GM12891 (cell line): ENCODE measurements around the gene FOXL2NB.

ENCODE experiments used
- DNase-seq: peaks from one replicate; pipeline ENCODE4 v3.0.0; 2011; ENCODE audit warnings: low spot score; ENCODE audit not compliant: insufficient read length
- FAIRE-seq: peaks from 2 replicates; lab custom pipeline; 2011; peaks lifted over from hg19 to GRCh38; lab: Jason Lieb, UNC
- PAX5 ChIP-seq: IDR thresholded peaks from 2 replicates; pipeline ENCODE4 v1.6.1; 2011; ENCODE audit warnings: low read length, moderate library complexity, mild to moderate bottlenecking; ENCODE audit not compliant: insufficient read depth, severe bottlenecking
- POLR2A ChIP-seq: IDR thresholded peaks from 2 replicates; pipeline ENCODE4 v1.6.1; 2011; ENCODE audit warnings: low read depth, low read length, control low read depth
- POLR2AphosphoS5 ChIP-seq: IDR thresholded peaks from 2 replicates; pipeline ENCODE4 v1.6.1; 2011; ENCODE audit warnings: low read depth, low read length, control low read depth
- POU2F2 ChIP-seq: IDR thresholded peaks from 2 replicates; pipeline ENCODE4 v1.6.1; 2011; ENCODE audit warnings: low read depth, mild to moderate bottlenecking, control low read depth, low read length, moderate library complexity
- SPI1 ChIP-seq: IDR thresholded peaks from 2 replicates; pipeline ENCODE4 v1.6.1; 2011; ENCODE audit warnings: low read depth, low read length, control low read depth
- TAF1 ChIP-seq: IDR thresholded peaks from 2 replicates; pipeline ENCODE4 v1.6.1; 2011; ENCODE audit warnings: low read depth, low read length, control low read depth

FOXL2NB gene

GRCh38 chr3:138987181-138987580, 40.2 kb downstream of the FOXL2NB start:
- TF ChIP-seq POLR2AphosphoS5 = no peak
- no peak for TF ChIP-seq POU2F2
- TF ChIP-seq PAX5 = no peak
- no peak for TF ChIP-seq SPI1
- no peak for TF ChIP-seq TAF1
- TF ChIP-seq POLR2A = no peak
- FAIRE-seq (no peak), DNase-seq (no peak)

GRCh38 chr3:138995706-138996105, 48.7 kb downstream of the FOXL2NB start:
- no peak for TF ChIP-seq SPI1
- TF ChIP-seq PAX5 = no peak
- TF ChIP-seq POLR2A = no peak
- TF ChIP-seq TAF1 = no peak
- TF ChIP-seq POLR2AphosphoS5 = no peak
- TF ChIP-seq POU2F2 = no peak
- no peak for DNase-seq
- no peak for FAIRE-seq
